Measurements from ENCODE around the gene SNX33.
A peak's percentile ranks its signal among the peaks of the same experiment; 100 is the strongest.

SNX33 gene

DNA sequence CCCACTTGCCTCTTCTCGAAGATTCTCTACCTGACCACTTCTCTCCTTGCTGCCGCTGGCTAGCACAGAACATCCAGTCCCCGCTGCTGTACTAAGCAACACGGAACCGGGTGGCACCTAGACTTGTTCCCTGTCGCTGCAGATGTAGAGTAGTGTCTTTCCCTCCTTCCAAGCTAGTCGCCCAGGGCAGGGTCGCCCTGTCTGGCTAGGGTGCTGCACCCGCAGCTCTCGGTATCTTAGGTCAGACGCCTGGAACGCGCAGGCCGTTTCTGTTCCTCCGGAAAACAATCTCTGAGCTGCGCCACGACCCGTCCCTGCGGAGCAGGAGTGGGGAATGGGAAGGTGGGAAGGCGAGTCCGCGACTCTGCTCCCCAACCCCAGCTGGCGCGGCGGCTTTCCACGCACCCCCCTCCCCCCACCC, 758 bp upstream of the SNX33 start:
- Histone ChIP-seq H4K20me1 (ENCODE audit: insufficient read depth, low read length, poor library complexity, severe bottlenecking) (no peaks in the 10 kb centered on the region), H3K27me3 (ENCODE audit: insufficient read depth, low read length, poor library complexity, severe bottlenecking) (no peaks in the 10 kb centered on the region), H3K79me2 (ENCODE audit: insufficient read depth, low read length) (peaks cover 1% of the 10 kb centered on the region; the same call in 1 of the 2 replicates), H3K36me3 (ENCODE audit: insufficient read depth, low read length) (no peaks in the 10 kb centered on the region), H3F3A (ENCODE audit: low read depth) (peaks cover 3% of the 10 kb centered on the region; the same call in 1 of the 2 replicates), H2AFZ (ENCODE audit: low read length) (peak overlapping the region; percentile 95), H3K9me2 (replicated peaks; ENCODE audit: low read depth, low read length) (no peaks in the 10 kb centered on the region), H3K4me3 (ENCODE audit: low read length, poor library complexity, severe bottlenecking) (peak overlapping the region; percentile 91), H3K4me1 (ENCODE audit: insufficient read depth, low read length, poor library complexity, severe bottlenecking) (peaks cover 39% of the 10 kb centered on the region), H3K9ac (ENCODE audit: low read depth, low read length, poor library complexity, severe bottlenecking) (peak overlapping the region; percentile 81), H3K4me2 (ENCODE audit: low read depth, low read length, poor library complexity, severe bottlenecking) (peak overlapping the region; percentile 93), H3K9me3 (ENCODE audit: insufficient read depth, low read depth, low read length) (no peaks in the 10 kb centered on the region)
- TF ChIP-seq EZH2phosphoT487 (IDR thresholded peaks at IDR 0.05; ENCODE audit: borderline replicate concordance), result no peak
- no peak for TF ChIP-seq CTCF (conservative IDR thresholded peaks at IDR 0.05; ENCODE audit: low read length)

DNA sequence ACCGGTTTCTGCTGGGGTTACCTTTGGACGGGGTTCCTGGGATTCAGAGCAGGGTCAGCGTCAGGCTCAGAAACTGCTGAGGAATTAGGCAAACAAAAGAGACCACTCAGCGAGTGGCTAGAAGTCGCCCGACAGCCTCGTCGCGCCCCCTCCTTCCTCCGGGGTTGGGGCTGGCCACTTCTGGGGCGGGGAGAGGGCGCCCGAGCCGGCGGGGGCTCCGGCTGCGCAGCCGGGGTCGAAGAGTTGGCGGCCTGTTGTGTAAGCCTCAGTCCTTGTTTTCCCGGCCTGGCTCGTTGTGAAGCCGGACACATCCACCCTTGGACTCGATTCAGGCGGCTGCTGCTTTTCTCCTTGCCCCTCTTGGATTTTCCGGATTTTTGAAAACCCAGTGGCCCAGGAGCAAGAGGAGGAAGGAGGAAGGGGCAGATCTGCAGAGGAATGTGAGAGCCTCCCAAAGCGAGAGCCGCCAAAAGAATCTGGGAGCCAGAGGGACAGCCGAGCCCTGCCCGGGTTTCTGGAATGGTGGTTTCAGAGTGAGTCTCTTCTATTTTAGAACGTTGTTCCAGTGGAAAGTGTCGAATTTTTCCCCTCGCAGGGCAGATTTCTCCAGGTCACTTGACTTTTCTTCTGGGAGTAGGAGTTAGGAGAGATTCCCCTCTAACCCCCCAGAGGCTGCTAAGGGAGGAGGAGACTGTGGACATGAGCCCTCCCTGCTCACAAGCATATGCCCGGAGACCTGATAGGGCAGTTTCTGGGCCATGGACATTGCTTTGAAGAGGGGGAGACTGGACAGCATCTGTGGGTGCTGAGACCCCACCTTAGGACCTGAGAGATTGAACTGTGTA, 666 bp downstream of the SNX33 start:
- no peaks in the 10 kb centered on the region for H3K27me3 ChIP-seq (ENCODE audit: insufficient read depth, low read length, poor library complexity, severe bottlenecking)
- peak overlapping the region; percentile 91 for H3K4me3 ChIP-seq (ENCODE audit: low read length, poor library complexity, severe bottlenecking)
- TF ChIP-seq EZH2phosphoT487 (IDR thresholded peaks at IDR 0.05; ENCODE audit: borderline replicate concordance), result no peak
- no peak; the same call in 1 of the 2 replicates for TF ChIP-seq CTCF (conservative IDR thresholded peaks at IDR 0.05; ENCODE audit: low read length)
- peaks cover 48% of the 10 kb centered on the region for H3K4me1 ChIP-seq (ENCODE audit: insufficient read depth, low read length, poor library complexity, severe bottlenecking)
- H3K4me2 ChIP-seq (ENCODE audit: low read depth, low read length, poor library complexity, severe bottlenecking), result peak overlapping the region; percentile 93
- H4K20me1 ChIP-seq (ENCODE audit: insufficient read depth, low read length, poor library complexity, severe bottlenecking), result no peaks in the 10 kb centered on the region
- peaks cover 15% of the 10 kb centered on the region; the same call in 1 of the 2 replicates for H3K79me2 ChIP-seq (ENCODE audit: insufficient read depth, low read length)
- H3K9me2 ChIP-seq (replicated peaks; ENCODE audit: low read depth, low read length), result no peaks in the 10 kb centered on the region
- peak overlapping the region; percentile 95 for H2AFZ ChIP-seq (ENCODE audit: low read length)
- H3K36me3 ChIP-seq (ENCODE audit: insufficient read depth, low read length), result no peaks in the 10 kb centered on the region
- no peaks in the 10 kb centered on the region for H3K9me3 ChIP-seq (ENCODE audit: insufficient read depth, low read depth, low read length)
- peak overlapping the region; percentile 81 for H3K9ac ChIP-seq (ENCODE audit: low read depth, low read length, poor library complexity, severe bottlenecking)
- H3F3A ChIP-seq (ENCODE audit: low read depth), result peaks cover 3% of the 10 kb centered on the region; the same call in 1 of the 2 replicates

DNA sequence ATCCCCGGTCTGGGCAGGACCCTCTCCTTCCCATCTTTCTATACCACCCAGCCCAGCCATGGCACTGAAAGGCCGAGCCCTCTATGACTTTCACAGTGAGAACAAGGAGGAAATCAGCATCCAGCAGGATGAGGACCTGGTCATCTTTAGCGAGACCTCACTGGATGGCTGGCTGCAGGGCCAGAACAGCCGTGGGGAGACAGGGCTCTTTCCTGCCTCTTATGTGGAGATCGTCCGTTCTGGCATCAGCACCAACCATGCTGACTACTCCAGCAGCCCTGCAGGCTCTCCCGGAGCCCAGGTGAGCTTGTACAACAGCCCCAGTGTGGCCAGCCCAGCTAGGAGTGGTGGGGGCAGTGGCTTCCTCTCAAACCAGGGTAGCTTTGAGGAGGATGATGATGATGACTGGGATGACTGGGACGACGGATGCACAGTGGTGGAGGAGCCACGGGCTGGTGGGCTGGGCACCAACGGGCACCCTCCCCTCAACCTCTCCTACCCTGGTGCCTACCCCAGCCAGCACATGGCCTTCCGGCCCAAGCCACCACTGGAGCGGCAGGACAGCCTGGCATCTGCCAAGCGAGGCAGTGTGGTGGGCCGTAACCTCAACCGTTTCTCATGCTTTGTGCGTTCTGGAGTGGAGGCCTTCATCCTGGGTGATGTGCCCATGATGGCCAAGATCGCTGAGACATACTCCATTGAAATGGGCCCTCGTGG, 1.5 kb downstream of the SNX33 start:
- no peaks in the 10 kb centered on the region for H3K9me3 ChIP-seq (ENCODE audit: insufficient read depth, low read depth, low read length)
- H3K9ac ChIP-seq (ENCODE audit: low read depth, low read length, poor library complexity, severe bottlenecking), result no peak overlapping the region
- peaks cover 19% of the 10 kb centered on the region; the same call in 1 of the 2 replicates for H3K79me2 ChIP-seq (ENCODE audit: insufficient read depth, low read length)
- H3F3A ChIP-seq (ENCODE audit: low read depth), result peaks cover 3% of the 10 kb centered on the region; the same call in 1 of the 2 replicates
- H3K4me1 ChIP-seq (ENCODE audit: insufficient read depth, low read length, poor library complexity, severe bottlenecking), result peaks cover 48% of the 10 kb centered on the region
- no peaks in the 10 kb centered on the region for H3K36me3 ChIP-seq (ENCODE audit: insufficient read depth, low read length)
- no peaks in the 10 kb centered on the region for H4K20me1 ChIP-seq (ENCODE audit: insufficient read depth, low read length, poor library complexity, severe bottlenecking)
- TF ChIP-seq CTCF (conservative IDR thresholded peaks at IDR 0.05; ENCODE audit: low read length) (no peak), EZH2phosphoT487 (IDR thresholded peaks at IDR 0.05; ENCODE audit: borderline replicate concordance) (no peak)
- H3K9me2 ChIP-seq (replicated peaks; ENCODE audit: low read depth, low read length), result no peaks in the 10 kb centered on the region
- H2AFZ ChIP-seq (ENCODE audit: low read length), result no peak overlapping the region
- no peaks in the 10 kb centered on the region for H3K27me3 ChIP-seq (ENCODE audit: insufficient read depth, low read length, poor library complexity, severe bottlenecking)
- peak overlapping the region; percentile 93 for H3K4me2 ChIP-seq (ENCODE audit: low read depth, low read length, poor library complexity, severe bottlenecking)
- H3K4me3 ChIP-seq (ENCODE audit: low read length, poor library complexity, severe bottlenecking), result peak overlapping the region; percentile 91

Measured in Loucy (cell line).